GM21825 (cell line): Measurements from ENCODE around the gene TMEM109.

ENCODE experiments used
- ATAC-seq: cut with Tn5 transposase; IDR thresholded peaks from one replicate; pipeline ENCODE4 v1.9.1; 2021; ENCODE audit warnings: mild to moderate bottlenecking, moderate library complexity; ENCODE audit not compliant: unreplicated experiment

The TMEM109 gene

DNA sequence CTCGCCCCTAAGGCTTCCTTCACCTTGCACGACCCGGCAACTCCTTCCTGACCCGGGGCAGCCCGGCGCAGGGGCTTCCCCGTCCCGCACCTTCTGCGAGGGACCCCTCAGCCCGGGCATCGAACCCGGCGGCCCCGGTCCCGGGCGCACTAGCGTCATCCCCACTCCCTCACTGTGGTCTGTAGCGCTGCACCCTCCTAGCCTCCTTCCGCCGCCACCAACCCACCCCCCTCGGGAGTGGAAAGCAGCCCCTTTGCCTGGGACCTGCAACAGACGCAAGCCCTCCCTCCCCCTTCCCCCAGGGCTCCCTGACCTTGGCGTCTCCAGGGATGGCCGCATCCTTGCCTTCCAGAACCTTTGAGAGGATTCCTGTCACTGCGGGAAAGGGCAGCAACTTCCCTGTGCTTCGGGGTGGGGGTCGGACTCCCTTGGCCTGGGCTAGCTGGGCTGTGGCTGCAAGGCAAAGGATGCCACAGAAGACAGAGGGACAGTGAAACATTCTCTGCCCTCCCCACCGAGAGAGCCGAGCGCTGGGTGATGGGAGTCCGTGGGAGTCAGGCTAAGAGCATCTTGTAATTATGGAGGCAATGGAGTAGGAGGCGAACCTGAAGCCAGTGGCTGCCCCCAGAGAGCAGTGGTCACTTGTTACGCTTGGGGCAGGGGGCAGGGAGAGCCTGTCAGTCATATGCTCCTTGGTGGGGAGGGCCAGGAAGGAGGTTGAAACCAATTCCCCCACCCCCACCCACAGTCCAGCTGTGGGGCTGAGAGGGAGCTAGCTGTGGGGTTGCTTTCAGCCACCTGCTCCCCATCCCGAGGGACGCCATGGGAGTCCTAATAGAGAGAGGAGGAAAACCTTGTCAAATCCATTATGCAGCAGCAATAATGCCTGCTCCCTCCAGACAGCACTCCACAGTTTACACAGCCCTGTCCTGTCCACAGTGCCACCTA lies 11.2 kb downstream of the TMEM109 start:
- ATAC-seq = no peak

DNA sequence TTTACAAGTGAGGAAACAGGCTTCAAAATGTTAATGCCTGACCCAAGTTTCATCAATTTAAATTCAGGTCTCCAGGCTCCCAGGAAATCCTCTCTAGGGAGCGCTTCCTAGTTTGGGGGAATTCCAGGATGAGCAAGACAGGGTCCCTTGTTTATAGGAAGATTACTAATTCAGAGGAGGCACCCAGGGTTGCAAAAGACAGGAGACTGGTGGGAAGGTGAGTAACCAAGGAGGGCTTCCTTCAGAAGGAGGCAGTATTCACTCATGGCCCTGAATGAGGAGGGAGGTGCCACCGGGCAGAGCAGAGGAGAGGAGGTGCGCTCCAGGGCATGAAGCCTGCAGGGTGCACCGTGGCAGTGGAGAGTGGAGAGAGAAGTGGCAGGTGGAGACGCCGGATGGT lies 11.9 kb downstream of the TMEM109 start:
- ATAC-seq = no peak

- no peak for ATAC-seq
Observed at GRCh38 chr11:60926500-60926899, 12.5 kb downstream of the TMEM109 start.

DNA sequence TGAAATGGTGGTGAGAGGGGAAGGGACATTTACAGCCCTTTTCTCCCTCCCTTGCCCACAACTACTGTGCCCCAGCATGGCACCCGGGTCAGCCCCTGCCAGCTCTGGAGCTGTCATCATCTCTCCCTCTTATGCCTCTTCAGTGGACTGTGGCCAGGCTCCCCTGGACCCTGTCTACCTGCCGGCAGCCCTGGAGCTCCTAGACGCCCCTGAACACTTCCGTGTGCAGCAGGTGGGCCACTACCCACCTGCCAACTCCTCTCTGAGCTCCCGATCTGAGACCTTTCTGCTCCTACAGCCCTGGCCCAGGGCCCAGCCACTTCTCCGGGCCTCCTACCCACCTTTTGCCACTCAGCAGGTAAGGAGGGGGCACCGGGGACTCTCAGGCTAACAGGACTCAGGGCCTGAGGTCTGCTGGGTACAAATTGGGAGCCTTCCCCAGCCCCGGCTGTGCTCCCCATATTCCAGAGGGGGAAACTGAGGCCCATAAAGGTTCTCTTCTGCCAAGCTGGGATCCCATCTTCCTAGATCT lies 13.2 kb downstream of the TMEM109 start:
- no peak for ATAC-seq

GRCh38 chr11:60927600-60927999 lies 13.6 kb downstream of the TMEM109 start:
- ATAC-seq = no peak

GRCh38 chr11:60928563-60929001 lies 14.6 kb downstream of the TMEM109 start:
- no peak for ATAC-seq

GRCh38 chr11:60929764-60930163 lies 15.8 kb downstream of the TMEM109 start:
- no peak for ATAC-seq

- ATAC-seq = no peak
Observed at GRCh38 chr11:60930394-60930793, 16.4 kb downstream of the TMEM109 start.

- no peak for ATAC-seq
Observed at GRCh38 chr11:60931917-60932316, 18.0 kb downstream of the TMEM109 start.

DNA sequence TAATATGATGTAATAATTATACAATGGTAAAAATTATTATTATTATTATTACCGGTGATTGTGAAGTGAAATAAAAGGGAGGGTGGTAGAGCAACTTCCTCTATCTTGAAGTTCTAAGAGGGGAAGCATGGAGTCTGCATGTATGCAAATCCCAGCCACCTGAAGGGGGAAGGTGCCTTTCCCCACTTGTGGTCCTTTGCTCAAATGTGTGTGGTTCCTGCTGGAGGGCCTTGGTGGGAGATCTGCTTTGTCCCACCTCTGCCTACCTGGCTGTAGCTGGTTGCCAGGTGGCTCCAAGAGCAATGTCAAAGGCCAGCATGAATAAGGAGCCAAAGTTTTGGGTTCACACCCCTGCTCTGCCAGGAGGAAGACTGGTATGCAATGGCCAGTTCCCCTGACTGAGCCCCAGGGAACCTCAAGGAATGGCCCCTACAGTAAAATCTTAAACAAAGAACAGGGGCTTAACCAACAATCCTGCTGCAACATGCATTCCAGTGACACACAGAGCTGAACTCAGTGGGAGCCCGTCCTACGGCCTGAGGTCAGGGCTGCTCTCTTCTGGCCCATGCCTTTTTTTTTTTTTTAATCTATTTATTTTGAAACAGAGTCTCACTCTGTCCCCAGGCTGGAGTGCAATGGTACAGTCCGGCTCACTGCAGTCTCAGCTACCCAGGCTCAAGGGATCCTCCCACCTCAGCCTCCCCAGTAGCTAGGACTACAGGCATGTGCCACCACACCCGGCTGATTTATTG lies 18.8 kb downstream of the TMEM109 start:
- ATAC-seq = no peak

DNA sequence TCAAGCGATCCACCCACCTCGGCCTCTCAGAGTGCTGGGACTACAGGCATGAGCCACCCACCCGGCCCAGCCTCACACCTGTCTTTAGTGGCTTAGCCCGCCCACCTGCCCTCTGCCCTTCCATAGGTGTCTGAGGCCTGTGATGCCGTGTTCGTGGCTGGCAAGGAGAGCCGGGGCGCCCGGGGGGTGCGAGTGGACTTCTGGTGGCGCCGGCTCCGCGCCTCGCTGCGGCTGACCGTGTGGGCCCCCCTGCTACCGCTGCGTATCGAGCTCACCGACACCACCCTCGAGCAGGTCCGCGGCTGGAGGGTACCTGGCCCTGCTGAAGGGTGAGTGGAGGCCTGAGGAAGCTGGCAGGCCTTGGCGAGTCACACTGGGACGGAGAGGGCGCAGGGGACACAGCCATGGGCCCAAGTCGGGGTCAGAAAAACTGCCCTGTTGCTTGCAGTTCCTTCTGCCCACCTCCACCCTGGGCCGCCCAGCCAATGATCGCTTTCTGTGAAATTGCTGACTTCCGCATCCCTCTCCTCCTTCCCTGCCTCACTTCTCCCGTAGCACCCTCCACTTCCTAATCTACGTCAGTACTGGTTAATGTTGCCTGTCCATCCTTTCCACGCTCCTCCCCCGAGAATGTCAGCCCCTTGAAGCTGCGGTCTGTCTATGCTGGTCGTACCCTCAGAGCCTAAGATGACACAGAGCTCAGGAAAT lies 19.6 kb downstream of the TMEM109 start:
- no peak for ATAC-seq

- ATAC-seq = no peak
Observed at GRCh38 chr11:60934124-60934789, 20.3 kb downstream of the TMEM109 start.

DNA sequence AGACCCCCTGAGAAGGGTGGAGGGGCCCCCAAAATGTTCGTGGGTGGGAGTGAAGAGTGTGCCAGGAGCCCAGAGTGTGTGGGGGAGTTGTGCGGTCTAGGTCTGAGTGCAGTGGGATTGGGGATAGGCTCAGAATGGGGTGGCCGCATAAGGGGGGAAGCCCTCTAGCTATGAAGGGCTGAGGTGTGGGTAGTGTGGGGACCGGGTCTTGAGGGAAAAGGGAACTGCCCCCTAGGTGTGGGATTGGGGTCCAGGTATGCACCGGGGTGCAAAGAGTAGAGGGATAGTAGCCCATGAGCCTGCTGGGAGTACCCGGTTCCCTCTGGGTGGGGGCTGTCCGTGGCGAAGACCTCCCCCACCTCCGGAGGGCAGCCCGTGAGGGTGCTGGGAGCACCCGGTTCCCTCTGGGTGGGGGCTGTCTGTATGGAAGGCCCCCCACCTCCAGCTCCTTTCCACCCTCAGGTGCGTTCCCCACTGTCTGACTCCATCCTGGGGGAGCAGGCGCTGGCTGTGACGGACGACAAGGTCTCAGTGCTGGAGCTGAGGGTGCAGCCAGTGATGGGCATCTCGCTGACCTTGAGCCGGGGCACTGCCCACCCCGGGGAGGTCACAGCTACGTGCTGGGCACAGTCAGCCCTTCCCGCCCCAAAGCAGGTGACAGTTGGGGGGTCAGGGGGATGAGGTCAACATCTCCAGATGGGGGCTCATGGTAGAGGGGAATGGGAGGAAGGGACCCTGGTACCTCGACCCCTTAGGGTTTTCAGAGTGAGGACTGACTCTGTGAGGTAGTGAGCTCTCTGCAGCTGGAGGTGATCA lies 21.0 kb downstream of the TMEM109 start:
- ATAC-seq = no peak

DNA sequence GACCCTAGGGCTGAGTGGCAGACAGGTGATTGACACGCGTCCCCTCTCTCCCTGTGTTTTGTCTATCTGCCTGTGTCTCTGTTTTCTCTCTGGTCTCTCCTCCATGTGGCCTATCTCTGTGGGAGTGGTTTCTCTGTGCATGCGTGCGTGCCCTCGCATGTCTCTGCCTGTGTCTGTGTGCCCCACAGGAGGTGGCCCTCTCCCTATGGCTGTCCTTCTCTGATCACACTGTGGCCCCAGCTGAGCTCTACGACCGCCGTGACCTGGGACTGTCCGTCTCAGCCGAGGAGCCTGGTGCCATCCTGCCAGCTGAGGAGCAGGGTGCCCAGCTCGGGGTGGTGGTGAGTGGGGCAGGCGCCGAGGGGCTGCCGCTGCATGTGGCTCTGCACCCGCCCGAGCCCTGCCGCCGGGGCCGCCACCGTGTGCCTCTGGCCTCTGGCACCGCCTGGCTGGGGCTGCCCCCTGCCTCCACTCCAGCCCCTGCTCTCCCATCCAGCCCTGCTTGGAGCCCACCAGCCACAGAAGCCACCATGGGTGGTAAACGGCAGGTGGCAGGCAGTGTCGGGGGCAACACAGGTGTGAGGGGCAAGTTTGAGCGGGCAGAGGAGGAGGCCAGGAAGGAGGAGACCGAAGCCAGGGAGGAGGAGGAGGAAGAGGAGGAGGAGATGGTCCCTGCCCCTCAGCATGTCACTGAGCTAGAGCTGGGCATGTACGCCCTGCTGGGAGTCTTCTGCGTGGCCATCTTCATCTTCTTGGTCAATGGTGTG lies 21.9 kb downstream of the TMEM109 start:
- ATAC-seq = no peak

DNA sequence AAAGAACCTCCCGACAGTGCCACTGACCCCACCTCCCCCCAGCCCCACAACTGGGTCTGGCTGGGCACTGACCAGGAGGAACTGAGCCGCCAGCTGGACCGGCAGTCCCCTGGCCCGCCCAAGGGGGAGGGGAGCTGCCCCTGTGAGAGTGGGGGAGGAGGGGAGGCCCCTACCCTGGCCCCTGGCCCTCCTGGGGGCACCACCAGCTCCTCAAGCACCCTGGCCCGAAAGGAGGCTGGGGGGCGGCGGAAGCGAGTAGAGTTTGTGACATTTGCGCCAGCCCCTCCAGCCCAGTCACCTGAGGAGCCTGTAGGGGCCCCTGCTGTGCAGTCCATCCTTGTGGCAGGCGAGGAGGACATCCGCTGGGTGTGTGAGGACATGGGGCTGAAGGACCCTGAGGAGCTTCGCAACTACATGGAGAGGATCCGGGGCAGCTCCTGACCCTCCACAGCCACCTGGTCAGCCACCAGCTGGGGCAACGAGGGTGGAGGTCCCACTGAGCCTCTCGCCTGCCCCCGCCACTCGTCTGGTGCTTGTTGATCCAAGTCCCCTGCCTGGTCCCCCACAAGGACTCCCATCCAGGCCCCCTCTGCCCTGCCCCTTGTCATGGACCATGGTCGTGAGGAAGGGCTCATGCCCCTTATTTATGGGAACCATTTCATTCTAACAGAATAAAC lies 22.6 kb downstream of the TMEM109 start:
- no peak for ATAC-seq

DNA sequence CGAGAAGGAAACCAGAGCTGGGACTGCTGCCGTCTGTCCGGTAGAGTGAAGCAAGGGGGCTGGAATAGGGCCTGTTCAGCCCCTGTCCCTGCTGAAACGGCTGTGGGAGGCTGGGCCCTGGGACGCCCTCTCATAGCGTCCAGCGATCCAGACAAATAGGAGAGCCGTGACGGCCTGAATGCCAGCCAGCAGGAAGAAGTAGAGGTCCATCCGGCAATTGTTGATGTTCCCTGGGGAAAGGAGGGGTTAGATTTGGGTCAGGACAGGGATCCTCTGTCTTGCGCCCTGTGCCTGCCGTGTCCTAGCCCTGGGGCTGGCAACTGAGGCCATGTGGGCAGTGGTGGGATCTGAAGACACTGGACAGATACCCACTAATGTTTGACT lies 23.2 kb downstream of the TMEM109 start:
- ATAC-seq = no peak

DNA sequence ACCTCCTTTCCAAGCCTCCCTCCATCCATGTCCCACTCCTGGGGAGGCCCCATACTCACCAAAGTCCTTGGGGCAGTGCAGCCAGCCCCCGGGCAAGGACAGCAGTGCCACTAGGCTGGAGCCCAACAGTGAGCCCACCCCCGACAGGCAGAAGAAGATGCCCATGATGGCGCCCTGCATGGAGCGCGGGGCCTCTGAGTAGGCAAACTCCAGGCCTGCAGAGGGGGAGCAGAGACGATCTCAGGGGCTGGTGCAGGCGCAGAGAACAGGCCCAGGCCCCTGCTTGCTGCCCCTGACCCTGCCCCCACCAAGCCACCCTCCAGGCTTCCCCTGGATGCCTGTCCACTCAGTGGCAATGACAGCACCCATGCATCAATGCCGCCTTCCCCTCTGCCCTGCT lies 23.9 kb downstream of the TMEM109 start:
- ATAC-seq = no peak

- ATAC-seq = no peak
Observed at GRCh38 chr11:60938500-60938899, 24.5 kb downstream of the TMEM109 start.
